Astrocyte (in vitro differentiated cells and primary cell): Measurements from ENCODE around the gene KRT39. TPM values are rescaled to one million over a fixed set of nuclear protein-coding genes. Genes with fewer than 3 reads are reported as not detected.
"Not testable (repeated sequence)": the region's sequence is repeated elsewhere in the genome, so short reads cannot be mapped to it uniquely, and the experiment has no call there.

Experiments used
- DNase-seq: peaks from one replicate; pipeline ENCODE4 v3.0.0-alpha.2; 2010; ENCODE audit warnings: low read depth
- FAIRE-seq: peaks from 2 replicates; lab custom pipeline; 2011; peaks lifted over from hg19 to GRCh38; lab: Jason Lieb, UNC
- H2AFZ ChIP-seq: 2 replicates; pipeline ENCODE4 v1.6.0; 2012; ENCODE audit warnings: low read depth, low read length, inconsistent platforms
- H3K27ac ChIP-seq: 2 replicates; pipeline ENCODE4 v1.5.1; 2011; ENCODE audit warnings: low read depth, low read length, inconsistent platforms
- H3K27me3 ChIP-seq: 2 replicates; pipeline ENCODE4 v1.6.0; 2011; ENCODE audit warnings: low read length, inconsistent platforms; ENCODE audit not compliant: insufficient read depth
- H3K36me3 ChIP-seq: 2 replicates; pipeline ENCODE4 v1.5.1; 2011; ENCODE audit warnings: low read length, inconsistent platforms; ENCODE audit not compliant: insufficient read depth
- H3K4me1 ChIP-seq: 2 replicates; pipeline ENCODE4 v1.5.1; 2011; ENCODE audit warnings: low read length, inconsistent platforms; ENCODE audit not compliant: insufficient read depth
- H3K4me2 ChIP-seq: 2 replicates; pipeline ENCODE4 v1.6.0; 2012; ENCODE audit warnings: low read length, inconsistent platforms
- H3K4me3 ChIP-seq: 2 replicates; pipeline ENCODE4 v1.5.1; 2011; ENCODE audit warnings: low read depth, mild to moderate bottlenecking, low read length, inconsistent platforms; ENCODE audit not compliant: insufficient read depth
- H3K79me2 ChIP-seq: 2 replicates; pipeline ENCODE4 v1.6.0; 2012; ENCODE audit warnings: mild to moderate bottlenecking, low read length, inconsistent platforms; ENCODE audit not compliant: insufficient read depth
- H3K9ac ChIP-seq: 2 replicates; pipeline ENCODE4 v1.6.0; 2012; ENCODE audit warnings: mild to moderate bottlenecking, low read length, inconsistent platforms
- H3K9me3 ChIP-seq: 2 replicates; pipeline ENCODE4 v1.5.1; 2012; ENCODE audit warnings: low read depth, mild to moderate bottlenecking, low read length, inconsistent platforms; ENCODE audit not compliant: insufficient read depth
- H4K20me1 ChIP-seq: 2 replicates; pipeline ENCODE4 v1.6.0; 2012; ENCODE audit warnings: low read length, inconsistent platforms; ENCODE audit not compliant: insufficient read depth
- H3K27ac Mint-ChIP-seq: one replicate; pipeline ENCODE4 v1.8.0; 2021; ENCODE audit warnings: mild to moderate bottlenecking, mixed read lengths; ENCODE audit not compliant: unreplicated experiment
- H3K27me3 Mint-ChIP-seq: one replicate; pipeline ENCODE4 v1.8.0; 2021; ENCODE audit warnings: low read depth, mixed read lengths; ENCODE audit not compliant: unreplicated experiment
- H3K36me3 Mint-ChIP-seq: one replicate; pipeline ENCODE4 v1.8.0; 2021; ENCODE audit warnings: low read depth, mixed read lengths; ENCODE audit not compliant: unreplicated experiment
- H3K4me1 Mint-ChIP-seq: one replicate; pipeline ENCODE4 v1.8.0; 2021; ENCODE audit warnings: low read depth, mixed read lengths; ENCODE audit not compliant: unreplicated experiment
- H3K4me3 Mint-ChIP-seq: one replicate; pipeline ENCODE4 v1.8.0; 2021; ENCODE audit warnings: mild to moderate bottlenecking, moderate library complexity, mixed read lengths; ENCODE audit not compliant: unreplicated experiment
- H3K9me3 Mint-ChIP-seq: one replicate; pipeline ENCODE4 v1.8.0; 2021; ENCODE audit warnings: mild to moderate bottlenecking, mixed read lengths; ENCODE audit not compliant: unreplicated experiment
- EZH2 ChIP-seq: IDR thresholded peaks from 2 replicates; pipeline ENCODE4 v1.6.1; 2012; ENCODE audit warnings: mild to moderate bottlenecking, low read length, inconsistent platforms; ENCODE audit not compliant: insufficient read depth
- total RNA-seq: library from RNA; stranded (reverse); gene quantifications from 2 replicates; pipeline ENCODE4 v1.2.1, GENCODE V29; 2021
- TF ChIP-seq, protein P1 (sequence below): IDR thresholded peaks from 2 replicates; pipeline ENCODE4 v1.5.1; 2011; ENCODE audit warnings: low read depth, mild to moderate bottlenecking, inconsistent platforms, low read length, moderate library complexity; ENCODE audit not compliant: insufficient read depth

KRT39 gene
- total RNA-seq, 1 donor from 2014 or later = not detected

DNA sequence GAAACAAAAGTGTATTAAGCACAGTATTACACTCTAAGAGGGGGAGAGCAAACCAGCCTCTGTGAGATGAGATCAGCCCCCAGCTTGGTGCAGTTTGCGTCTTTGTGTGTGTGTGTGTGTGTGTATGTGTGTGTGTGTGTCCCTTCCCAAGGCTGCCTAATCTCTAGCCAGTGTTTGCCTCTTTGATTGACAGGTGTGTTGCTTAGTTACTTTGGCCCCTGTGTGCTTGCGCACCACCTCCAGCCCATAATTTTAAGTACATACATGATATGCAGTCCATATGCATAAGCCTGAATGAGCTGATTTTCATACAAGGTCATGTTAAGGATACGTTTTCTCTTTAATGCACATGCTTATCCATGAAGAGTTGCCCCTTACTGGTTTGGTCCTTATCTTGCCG, 35.0 kb upstream of the KRT39 start:
- no peak for FAIRE-seq

GRCh38 chr17:40999563-40999962, 32.8 kb upstream of the KRT39 start, which contains the start of gene KRTAP3-2:
TSS of gene KRTAP3-2 (minus strand) at chr17:40999906. CDS start at chr17:40999853, 53 bp downstream.
- H3K27me3 ChIP-seq, H4K20me1 ChIP-seq, H3K9ac ChIP-seq, DNase-seq, H3K4me3 ChIP-seq, H3K27ac Mint-ChIP-seq, H3K4me1 ChIP-seq, H3K36me3 Mint-ChIP-seq, H3K4me1 Mint-ChIP-seq, H3K79me2 ChIP-seq, FAIRE-seq, H3K27ac ChIP-seq, H2AFZ ChIP-seq, H3K9me3 ChIP-seq, H3K36me3 ChIP-seq, H3K9me3 Mint-ChIP-seq, H3K4me2 ChIP-seq, H3K27me3 Mint-ChIP-seq, H3K4me3 Mint-ChIP-seq: not testable (repeated sequence)

More for the DNA sequence above, 35.0 kb upstream of the KRT39 start:
- H3K36me3 Mint-ChIP-seq = no peaks in the 10 kb centered on the region
- TF ChIP-seq, protein P1, sequence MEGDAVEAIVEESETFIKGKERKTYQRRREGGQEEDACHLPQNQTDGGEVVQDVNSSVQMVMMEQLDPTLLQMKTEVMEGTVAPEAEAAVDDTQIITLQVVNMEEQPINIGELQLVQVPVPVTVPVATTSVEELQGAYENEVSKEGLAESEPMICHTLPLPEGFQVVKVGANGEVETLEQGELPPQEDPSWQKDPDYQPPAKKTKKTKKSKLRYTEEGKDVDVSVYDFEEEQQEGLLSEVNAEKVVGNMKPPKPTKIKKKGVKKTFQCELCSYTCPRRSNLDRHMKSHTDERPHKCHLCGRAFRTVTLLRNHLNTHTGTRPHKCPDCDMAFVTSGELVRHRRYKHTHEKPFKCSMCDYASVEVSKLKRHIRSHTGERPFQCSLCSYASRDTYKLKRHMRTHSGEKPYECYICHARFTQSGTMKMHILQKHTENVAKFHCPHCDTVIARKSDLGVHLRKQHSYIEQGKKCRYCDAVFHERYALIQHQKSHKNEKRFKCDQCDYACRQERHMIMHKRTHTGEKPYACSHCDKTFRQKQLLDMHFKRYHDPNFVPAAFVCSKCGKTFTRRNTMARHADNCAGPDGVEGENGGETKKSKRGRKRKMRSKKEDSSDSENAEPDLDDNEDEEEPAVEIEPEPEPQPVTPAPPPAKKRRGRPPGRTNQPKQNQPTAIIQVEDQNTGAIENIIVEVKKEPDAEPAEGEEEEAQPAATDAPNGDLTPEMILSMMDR = no peak
- no peak for TF ChIP-seq EZH2
- H3K9me3 ChIP-seq = no peaks in the 10 kb centered on the region
- H4K20me1 ChIP-seq = no peaks in the 10 kb centered on the region
- no peak overlapping the region for H2AFZ ChIP-seq
- no peak overlapping the region for H3K4me3 ChIP-seq
- H3K27ac ChIP-seq = no peak overlapping the region
- H3K79me2 ChIP-seq = no peaks in the 10 kb centered on the region
- H3K36me3 ChIP-seq = no peaks in the 10 kb centered on the region
- H3K9me3 Mint-ChIP-seq = no peaks in the 10 kb centered on the region
- H3K4me3 Mint-ChIP-seq = no peak overlapping the region
- peaks cover 2% of the 10 kb centered on the region for H3K27me3 Mint-ChIP-seq
- H3K4me2 ChIP-seq = no peak overlapping the region
- no peaks in the 10 kb centered on the region for H3K4me1 ChIP-seq
- no peak overlapping the region for H3K27ac Mint-ChIP-seq
- H3K27me3 ChIP-seq = no peaks in the 10 kb centered on the region
- H3K4me1 Mint-ChIP-seq = peaks cover 6% of the 10 kb centered on the region
- DNase-seq = no peak
- H3K9ac ChIP-seq = no peak overlapping the region

DNA sequence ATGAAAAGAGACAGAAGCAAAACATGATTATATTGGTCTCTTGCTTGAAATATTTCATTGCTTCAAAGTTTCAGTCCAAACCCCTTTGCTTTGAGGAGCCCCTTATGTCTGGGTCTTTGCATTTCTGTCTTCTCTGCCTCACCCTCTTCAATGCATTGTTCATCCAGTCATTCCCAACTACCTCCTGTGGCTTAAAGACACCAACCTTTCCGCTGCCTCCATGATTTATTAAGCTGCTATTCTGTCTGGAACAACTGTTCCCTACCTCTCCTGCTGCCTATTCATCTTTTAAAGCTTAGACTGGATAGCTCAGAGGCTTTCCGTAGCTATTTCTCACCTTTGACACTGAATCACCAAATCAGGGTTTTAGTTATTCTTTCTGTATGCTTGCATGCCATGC, 30.6 kb upstream of the KRT39 start:
- FAIRE-seq = no peak
- no peaks in the 10 kb centered on the region for H3K36me3 Mint-ChIP-seq

More for the DNA sequence above, 30.6 kb upstream of the KRT39 start:
- no peak for DNase-seq
- Mint-ChIP-seq H3K4me1 (peaks cover 7% of the 10 kb centered on the region), H3K27me3 (no peaks in the 10 kb centered on the region), H3K4me3 (no peak overlapping the region), H3K27ac (no peak overlapping the region), H3K9me3 (no peaks in the 10 kb centered on the region)
- no peaks in the 10 kb centered on the region for H3K79me2 ChIP-seq
- TF ChIP-seq EZH2 = no peak
- TF ChIP-seq, protein P1 = no peak
- H3K4me1 ChIP-seq = no peaks in the 10 kb centered on the region
- H3K36me3 ChIP-seq = no peaks in the 10 kb centered on the region
- no peaks in the 10 kb centered on the region for H3K9me3 ChIP-seq
- H4K20me1 ChIP-seq = no peaks in the 10 kb centered on the region
- peak overlapping the region; percentile 35 for H3K4me2 ChIP-seq
- no peak overlapping the region for H3K4me3 ChIP-seq
- H2AFZ ChIP-seq = peak overlapping the region; percentile 24
- H3K27me3 ChIP-seq = no peaks in the 10 kb centered on the region
- H3K9ac ChIP-seq = no peak overlapping the region
- no peak overlapping the region for H3K27ac ChIP-seq
